HepG2 (cell line): ENCODE results near the gene HSPA1A. TPM values are rescaled to one million over a fixed set of nuclear protein-coding genes. Genes with fewer than 3 reads are reported as not detected.

ENCODE experiments used
- EED ChIP-seq: sonication (generic); formaldehyde crosslinking; IDR thresholded peaks from 2 replicates; pipeline ENCODE4 v1.5.0; 2020; ENCODE audit warnings: mild to moderate bottlenecking, missing genetic modification reagents
- FOXO1 ChIP-seq: sonication (generic); formaldehyde crosslinking; IDR thresholded peaks from 2 replicates; pipeline ENCODE4 v1.4.0; 2020; ENCODE audit warnings: missing genetic modification reagents
- HNRNPL ChIP-seq: fragments of 200-400 bp; formaldehyde crosslinking; IDR thresholded peaks from 2 replicates; pipeline ENCODE4 v1.6.1; 2017; ENCODE audit warnings: mild to moderate bottlenecking, low read depth, low read length
- KMT2A ChIP-seq: sonication (generic); formaldehyde crosslinking; IDR thresholded peaks from 2 replicates; pipeline ENCODE4 v1.4.0; 2020; ENCODE audit warnings: missing genetic modification reagents
- MIXL1 ChIP-seq: IDR thresholded peaks from 2 replicates; pipeline ENCODE4 v1.6.1; 2016
- NFRKB ChIP-seq: fragments of 450-650 bp; IDR thresholded peaks from 2 replicates; pipeline ENCODE4 v1.6.1; 2017
- RXRB ChIP-seq: IDR thresholded peaks from 2 replicates; pipeline ENCODE4 v1.6.1; 2016; ENCODE audit warnings: borderline replicate concordance, missing genetic modification reagents, missing compliant biosample characterization
- SAFB2 ChIP-seq: sonication (generic); formaldehyde crosslinking; IDR thresholded peaks from 2 replicates; pipeline ENCODE4 v1.5.1; 2020; ENCODE audit warnings: missing genetic modification reagents, low read depth, mild to moderate bottlenecking, borderline replicate concordance
- YEATS2 ChIP-seq: sonication (generic); formaldehyde crosslinking; IDR thresholded peaks from 2 replicates; pipeline ENCODE4 v1.4.0; 2020; ENCODE audit warnings: missing genetic modification reagents, borderline replicate concordance
- ZFP1 ChIP-seq: IDR thresholded peaks from 2 replicates; pipeline ENCODE4 v1.6.1; 2016
- ZFP36L1 ChIP-seq: sonication (generic); formaldehyde crosslinking; IDR thresholded peaks from 2 replicates; pipeline ENCODE4 v1.8.0; 2022; ENCODE audit warnings: mild to moderate bottlenecking, missing genetic modification reagents, moderate library complexity
- ZNF253 ChIP-seq: sonication (generic); formaldehyde crosslinking; IDR thresholded peaks from 2 replicates; pipeline ENCODE4 v1.8.0; 2022; ENCODE audit warnings: mild to moderate bottlenecking, missing genetic modification reagents, borderline replicate concordance
- ZNF274 ChIP-seq: sonication (generic); formaldehyde crosslinking; IDR thresholded peaks from 2 replicates; pipeline ENCODE4 v1.5.1; 2020; ENCODE audit warnings: mild to moderate bottlenecking, missing genetic modification reagents
- polyA plus RNA-seq, 8 experiments: library from polyadenylated mRNA; depleted of rRNA in 3 of 8; stranded (reverse) in 7 of 8; unstranded in 1 of 8; fragments of >200 nt; fragmentation: Illumina TruSeq in 4 of 8; extraction: Trizol in 4 of 8; gene quantifications; 2 replicates each; pipeline versions ENCODE4 v1.2.1 to v1.2.3, GENCODE V29; 2011 to 2016; ENCODE audit warnings: low read depth in 4 of 8, missing spikeins in 1 of 8, mixed read lengths in 1 of 8; ENCODE audit not compliant: insufficient read depth in 1 of 8
- total RNA-seq, 5 experiments: library from RNA; depleted of rRNA; stranded (reverse); fragments of >200 nt; fragmentation: Illumina TruSeq; extraction: Trizol; gene quantifications; 2 replicates each; pipeline ENCODE4 v1.2.3, GENCODE V29; 2016; ENCODE audit warnings: low read depth in 1 of 5
- TF ChIP-seq, protein P1 (sequence below): sonication (generic); formaldehyde crosslinking; IDR thresholded peaks from 2 replicates; pipeline ENCODE4 v1.4.0; 2020; ENCODE audit warnings: missing genetic modification reagents; ENCODE audit errors: not compliant biosample characterization
- TF ChIP-seq, protein P2 (sequence below): sonication (generic); formaldehyde crosslinking; IDR thresholded peaks from 2 replicates; pipeline ENCODE4 v1.4.0; 2020; ENCODE audit warnings: missing genetic modification reagents, borderline replicate concordance
- TF ChIP-seq, protein P3 (sequence below): sonication (generic); formaldehyde crosslinking; IDR thresholded peaks from 2 replicates; pipeline ENCODE4 v1.8.0; 2022; ENCODE audit warnings: missing genetic modification reagents, mild to moderate bottlenecking, borderline replicate concordance
- TF ChIP-seq, protein P4 (sequence below): sonication (generic); formaldehyde crosslinking; IDR thresholded peaks from 2 replicates; pipeline ENCODE4 v1.4.0; 2020; ENCODE audit warnings: missing genetic modification reagents
- TF ChIP-seq, protein P5 (sequence below): sonication (generic); formaldehyde crosslinking; IDR thresholded peaks from 2 replicates; pipeline ENCODE4 v1.4.0; 2020; ENCODE audit warnings: missing genetic modification reagents, mild to moderate bottlenecking, borderline replicate concordance

The HSPA1A gene
- total and polyA plus RNA-seq, 2 of the 13 experiments (the other 11 are each of a cell fraction or from before 2014, with no cell fraction given), result 44.5 to 85.0 TPM

DNA sequence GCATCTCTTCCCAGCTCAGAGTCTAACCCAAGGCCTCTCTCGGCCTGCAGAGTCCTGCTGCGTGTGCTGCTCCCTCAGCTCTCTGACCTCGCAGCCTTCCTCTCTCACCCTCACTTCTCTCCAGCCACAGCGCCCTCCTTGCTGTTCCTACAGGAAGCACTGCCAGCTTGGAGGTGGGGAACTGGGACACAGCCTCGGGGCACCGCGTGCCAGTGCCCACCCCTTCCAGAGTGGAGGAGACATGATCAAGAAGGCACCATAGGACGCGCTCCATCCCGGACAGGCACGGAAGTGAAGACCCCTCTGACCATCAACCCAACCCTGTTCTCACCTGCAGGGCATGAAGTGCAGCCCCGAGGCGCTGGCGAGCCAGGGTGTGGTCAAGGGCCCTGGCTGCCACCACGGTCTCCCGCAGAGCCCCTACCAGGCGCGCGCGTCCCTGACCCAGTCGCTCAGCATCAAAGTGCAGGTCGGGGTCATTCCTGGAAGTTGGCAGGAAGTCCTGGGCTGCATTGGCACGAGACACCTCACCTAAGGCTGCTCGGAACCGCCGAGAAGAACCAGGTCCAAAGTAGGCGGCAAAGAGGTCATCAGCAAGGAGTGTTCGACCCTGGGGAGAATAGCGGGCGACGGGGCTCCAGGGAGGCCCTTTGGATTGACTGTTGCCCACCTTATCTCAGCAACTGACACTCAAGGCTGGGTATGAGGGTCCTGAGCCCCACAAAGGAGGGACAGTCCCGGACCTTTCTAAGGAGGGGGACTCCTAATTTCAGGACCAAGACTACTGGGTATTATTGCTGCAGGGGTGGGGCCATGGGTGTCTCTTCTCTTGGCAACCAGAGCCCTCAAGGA lies 39.5 kb upstream of the HSPA1A start (continued):
- TF ChIP-seq, protein P1, sequence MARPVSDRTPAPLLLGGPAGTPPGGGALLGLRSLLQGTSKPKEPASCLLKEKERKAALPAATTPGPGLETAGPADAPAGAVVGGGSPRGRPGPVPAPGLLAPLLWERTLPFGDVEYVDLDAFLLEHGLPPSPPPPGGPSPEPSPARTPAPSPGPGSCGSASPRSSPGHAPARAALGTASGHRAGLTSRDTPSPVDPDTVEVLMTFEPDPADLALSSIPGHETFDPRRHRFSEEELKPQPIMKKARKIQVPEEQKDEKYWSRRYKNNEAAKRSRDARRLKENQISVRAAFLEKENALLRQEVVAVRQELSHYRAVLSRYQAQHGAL (CRISPR knock-in tag), result no peak
- TF ChIP-seq HNRNPL (peak; percentile 96), FOXO1 (no peak), ZNF253 (CRISPR knock-in tag) (no peak), RXRB (CRISPR knock-in tag) (no peak), NFRKB (no peak), MIXL1 (CRISPR knock-in tag) (no peak), ZFP36L1 (CRISPR knock-in tag) (no peak), ZFP1 (CRISPR knock-in tag) (no peak), KMT2A (CRISPR knock-in tag) (no peak), ZNF274 (CRISPR knock-in tag) (no peak), YEATS2 (CRISPR knock-in tag) (no peak), EED (no peak), SAFB2 (CRISPR knock-in tag) (no peak)
- TF ChIP-seq, protein P2, sequence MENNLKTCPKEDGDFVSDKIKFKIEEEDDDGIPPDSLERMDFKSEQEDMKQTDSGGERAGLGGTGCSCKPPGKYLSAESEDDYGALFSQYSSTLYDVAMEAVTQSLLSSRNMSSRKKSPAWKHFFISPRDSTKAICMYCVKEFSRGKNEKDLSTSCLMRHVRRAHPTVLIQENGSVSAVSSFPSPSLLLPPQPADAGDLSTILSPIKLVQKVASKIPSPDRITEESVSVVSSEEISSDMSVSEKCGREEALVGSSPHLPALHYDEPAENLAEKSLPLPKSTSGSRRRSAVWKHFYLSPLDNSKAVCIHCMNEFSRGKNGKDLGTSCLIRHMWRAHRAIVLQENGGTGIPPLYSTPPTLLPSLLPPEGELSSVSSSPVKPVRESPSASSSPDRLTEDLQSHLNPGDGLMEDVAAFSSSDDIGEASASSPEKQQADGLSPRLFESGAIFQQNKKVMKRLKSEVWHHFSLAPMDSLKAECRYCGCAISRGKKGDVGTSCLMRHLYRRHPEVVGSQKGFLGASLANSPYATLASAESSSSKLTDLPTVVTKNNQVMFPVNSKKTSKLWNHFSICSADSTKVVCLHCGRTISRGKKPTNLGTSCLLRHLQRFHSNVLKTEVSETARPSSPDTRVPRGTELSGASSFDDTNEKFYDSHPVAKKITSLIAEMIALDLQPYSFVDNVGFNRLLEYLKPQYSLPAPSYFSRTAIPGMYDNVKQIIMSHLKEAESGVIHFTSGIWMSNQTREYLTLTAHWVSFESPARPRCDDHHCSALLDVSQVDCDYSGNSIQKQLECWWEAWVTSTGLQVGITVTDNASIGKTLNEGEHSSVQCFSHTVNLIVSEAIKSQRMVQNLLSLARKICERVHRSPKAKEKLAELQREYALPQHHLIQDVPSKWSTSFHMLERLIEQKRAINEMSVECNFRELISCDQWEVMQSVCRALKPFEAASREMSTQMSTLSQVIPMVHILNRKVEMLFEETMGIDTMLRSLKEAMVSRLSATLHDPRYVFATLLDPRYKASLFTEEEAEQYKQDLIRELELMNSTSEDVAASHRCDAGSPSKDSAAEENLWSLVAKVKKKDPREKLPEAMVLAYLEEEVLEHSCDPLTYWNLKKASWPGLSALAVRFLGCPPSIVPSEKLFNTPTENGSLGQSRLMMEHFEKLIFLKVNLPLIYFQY (CRISPR knock-in tag), result peak; percentile 44; the same call in 1 of the 2 replicates
- TF ChIP-seq, protein P3, sequence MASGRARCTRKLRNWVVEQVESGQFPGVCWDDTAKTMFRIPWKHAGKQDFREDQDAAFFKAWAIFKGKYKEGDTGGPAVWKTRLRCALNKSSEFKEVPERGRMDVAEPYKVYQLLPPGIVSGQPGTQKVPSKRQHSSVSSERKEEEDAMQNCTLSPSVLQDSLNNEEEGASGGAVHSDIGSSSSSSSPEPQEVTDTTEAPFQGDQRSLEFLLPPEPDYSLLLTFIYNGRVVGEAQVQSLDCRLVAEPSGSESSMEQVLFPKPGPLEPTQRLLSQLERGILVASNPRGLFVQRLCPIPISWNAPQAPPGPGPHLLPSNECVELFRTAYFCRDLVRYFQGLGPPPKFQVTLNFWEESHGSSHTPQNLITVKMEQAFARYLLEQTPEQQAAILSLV, result no peak
- TF ChIP-seq, protein P4, sequence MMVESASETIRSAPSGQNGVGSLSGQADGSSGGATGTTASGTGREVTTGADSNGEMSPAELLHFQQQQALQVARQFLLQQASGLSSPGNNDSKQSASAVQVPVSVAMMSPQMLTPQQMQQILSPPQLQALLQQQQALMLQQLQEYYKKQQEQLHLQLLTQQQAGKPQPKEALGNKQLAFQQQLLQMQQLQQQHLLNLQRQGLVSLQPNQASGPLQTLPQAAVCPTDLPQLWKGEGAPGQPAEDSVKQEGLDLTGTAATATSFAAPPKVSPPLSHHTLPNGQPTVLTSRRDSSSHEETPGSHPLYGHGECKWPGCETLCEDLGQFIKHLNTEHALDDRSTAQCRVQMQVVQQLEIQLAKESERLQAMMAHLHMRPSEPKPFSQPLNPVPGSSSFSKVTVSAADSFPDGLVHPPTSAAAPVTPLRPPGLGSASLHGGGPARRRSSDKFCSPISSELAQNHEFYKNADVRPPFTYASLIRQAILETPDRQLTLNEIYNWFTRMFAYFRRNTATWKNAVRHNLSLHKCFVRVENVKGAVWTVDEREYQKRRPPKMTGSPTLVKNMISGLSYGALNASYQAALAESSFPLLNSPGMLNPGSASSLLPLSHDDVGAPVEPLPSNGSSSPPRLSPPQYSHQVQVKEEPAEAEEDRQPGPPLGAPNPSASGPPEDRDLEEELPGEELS (CRISPR knock-in tag), result no peak
- TF ChIP-seq, protein P5, sequence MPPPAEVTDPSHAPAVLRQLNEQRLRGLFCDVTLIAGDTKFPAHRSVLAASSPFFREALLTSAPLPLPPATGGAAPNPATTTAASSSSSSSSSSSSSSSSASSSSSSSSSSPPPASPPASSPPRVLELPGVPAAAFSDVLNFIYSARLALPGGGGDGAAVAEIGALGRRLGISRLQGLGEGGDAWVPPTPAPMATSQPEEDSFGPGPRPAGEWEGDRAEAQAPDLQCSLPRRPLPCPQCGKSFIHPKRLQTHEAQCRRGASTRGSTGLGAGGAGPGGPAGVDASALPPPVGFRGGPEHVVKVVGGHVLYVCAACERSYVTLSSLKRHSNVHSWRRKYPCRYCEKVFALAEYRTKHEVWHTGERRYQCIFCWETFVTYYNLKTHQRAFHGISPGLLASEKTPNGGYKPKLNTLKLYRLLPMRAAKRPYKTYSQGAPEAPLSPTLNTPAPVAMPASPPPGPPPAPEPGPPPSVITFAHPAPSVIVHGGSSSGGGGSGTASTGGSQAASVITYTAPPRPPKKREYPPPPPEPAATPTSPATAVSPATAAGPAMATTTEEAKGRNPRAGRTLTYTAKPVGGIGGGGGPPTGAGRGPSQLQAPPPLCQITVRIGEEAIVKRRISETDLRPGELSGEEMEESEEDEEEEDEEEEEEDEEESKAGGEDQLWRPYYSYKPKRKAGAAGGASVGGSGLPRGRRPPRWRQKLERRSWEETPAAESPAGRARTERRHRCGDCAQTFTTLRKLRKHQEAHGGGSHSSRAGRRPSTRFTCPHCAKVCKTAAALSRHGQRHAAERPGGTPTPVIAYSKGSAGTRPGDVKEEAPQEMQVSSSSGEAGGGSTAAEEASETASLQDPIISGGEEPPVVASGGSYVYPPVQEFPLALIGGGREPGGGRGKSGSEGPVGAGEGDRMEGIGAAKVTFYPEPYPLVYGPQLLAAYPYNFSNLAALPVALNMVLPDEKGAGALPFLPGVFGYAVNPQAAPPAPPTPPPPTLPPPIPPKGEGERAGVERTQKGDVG, result no peak
